Measurements from ENCODE around the gene TGM3.

DNA sequence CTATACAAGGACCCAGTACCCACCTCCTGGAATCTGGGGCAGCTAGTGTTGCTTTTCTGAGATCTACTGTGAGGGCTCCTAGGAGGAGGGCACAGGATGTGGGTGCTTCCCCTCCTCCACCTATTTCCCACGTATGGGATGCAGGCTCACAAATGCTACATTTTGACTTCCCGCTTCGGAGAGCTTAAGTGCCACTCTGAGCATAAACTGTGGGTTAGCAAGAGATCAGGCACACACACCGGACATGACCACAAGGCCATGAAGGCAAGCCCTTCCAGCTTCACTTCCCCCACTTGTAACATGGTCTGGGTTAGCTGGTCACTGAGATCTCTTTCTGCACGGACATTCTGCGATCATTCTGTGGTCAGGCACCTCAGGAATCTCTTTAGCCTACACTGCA is 15.7 kb upstream of the TGM3 start:
- TF ChIP-seq ZNF114 (tag by site-specific recombination; IDR thresholded peaks at IDR 0.05) (no peak), ZNF302 (tag by site-specific recombination; IDR thresholded peaks at IDR 0.05; ENCODE audit: low read depth) (no peak)
- TF ChIP-seq, protein P1, sequence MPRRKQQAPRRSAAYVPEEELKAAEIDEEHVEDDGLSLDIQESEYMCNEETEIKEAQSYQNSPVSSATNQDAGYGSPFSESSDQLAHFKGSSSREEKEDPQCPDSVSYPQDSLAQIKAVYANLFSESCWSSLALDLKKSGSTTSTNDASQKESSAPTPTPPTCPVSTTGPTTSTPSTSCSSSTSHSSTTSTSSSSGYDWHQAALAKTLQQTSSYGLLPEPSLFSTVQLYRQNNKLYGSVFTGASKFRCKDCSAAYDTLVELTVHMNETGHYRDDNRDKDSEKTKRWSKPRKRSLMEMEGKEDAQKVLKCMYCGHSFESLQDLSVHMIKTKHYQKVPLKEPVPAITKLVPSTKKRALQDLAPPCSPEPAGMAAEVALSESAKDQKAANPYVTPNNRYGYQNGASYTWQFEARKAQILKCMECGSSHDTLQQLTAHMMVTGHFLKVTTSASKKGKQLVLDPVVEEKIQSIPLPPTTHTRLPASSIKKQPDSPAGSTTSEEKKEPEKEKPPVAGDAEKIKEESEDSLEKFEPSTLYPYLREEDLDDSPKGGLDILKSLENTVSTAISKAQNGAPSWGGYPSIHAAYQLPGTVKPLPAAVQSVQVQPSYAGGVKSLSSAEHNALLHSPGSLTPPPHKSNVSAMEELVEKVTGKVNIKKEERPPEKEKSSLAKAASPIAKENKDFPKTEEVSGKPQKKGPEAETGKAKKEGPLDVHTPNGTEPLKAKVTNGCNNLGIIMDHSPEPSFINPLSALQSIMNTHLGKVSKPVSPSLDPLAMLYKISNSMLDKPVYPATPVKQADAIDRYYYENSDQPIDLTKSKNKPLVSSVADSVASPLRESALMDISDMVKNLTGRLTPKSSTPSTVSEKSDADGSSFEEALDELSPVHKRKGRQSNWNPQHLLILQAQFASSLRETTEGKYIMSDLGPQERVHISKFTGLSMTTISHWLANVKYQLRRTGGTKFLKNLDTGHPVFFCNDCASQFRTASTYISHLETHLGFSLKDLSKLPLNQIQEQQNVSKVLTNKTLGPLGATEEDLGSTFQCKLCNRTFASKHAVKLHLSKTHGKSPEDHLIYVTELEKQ (tag by site-specific recombination; IDR thresholded peaks at IDR 0.05; ENCODE audit: borderline replicate concordance), result no peak
- TF ChIP-seq, protein P2, sequence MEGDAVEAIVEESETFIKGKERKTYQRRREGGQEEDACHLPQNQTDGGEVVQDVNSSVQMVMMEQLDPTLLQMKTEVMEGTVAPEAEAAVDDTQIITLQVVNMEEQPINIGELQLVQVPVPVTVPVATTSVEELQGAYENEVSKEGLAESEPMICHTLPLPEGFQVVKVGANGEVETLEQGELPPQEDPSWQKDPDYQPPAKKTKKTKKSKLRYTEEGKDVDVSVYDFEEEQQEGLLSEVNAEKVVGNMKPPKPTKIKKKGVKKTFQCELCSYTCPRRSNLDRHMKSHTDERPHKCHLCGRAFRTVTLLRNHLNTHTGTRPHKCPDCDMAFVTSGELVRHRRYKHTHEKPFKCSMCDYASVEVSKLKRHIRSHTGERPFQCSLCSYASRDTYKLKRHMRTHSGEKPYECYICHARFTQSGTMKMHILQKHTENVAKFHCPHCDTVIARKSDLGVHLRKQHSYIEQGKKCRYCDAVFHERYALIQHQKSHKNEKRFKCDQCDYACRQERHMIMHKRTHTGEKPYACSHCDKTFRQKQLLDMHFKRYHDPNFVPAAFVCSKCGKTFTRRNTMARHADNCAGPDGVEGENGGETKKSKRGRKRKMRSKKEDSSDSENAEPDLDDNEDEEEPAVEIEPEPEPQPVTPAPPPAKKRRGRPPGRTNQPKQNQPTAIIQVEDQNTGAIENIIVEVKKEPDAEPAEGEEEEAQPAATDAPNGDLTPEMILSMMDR (tag by site-specific recombination; IDR thresholded peaks at IDR 0.05), result no peak

Data from HEK293 (cell line).